Suprapubic skin (tissue), 4 donors: Measurements from ENCODE around the gene ERCC4.

Experiments used
- CTCF ChIP-seq, 2 donors: fragments of 200-600 bp in 1 of 2; fragments of 450-650 bp in 1 of 2; sonication (generic) in 1 of 2; IDR thresholded peaks; one replicate each; pipeline ENCODE4 v1.5.1; 2016 to 2019; ENCODE audit warnings: antibody characterized with exemption in 2 of 2, mild to moderate bottlenecking in 1 of 2, moderate library complexity in 1 of 2
- EP300 ChIP-seq: sonication (generic); formaldehyde crosslinking; IDR thresholded peaks from one replicate; pipeline ENCODE4 v1.6.1; 2017; ENCODE audit warnings: antibody characterized with exemption
- POLR2A ChIP-seq, 2 donors: fragments of 450-650 bp; IDR thresholded peaks; one replicate each; pipeline ENCODE4 v1.6.1; 2017; ENCODE audit warnings: antibody characterized with exemption in 2 of 2, mild to moderate bottlenecking in 2 of 2, moderate library complexity in 2 of 2
- POLR2AphosphoS5 ChIP-seq, 3 donors: sonication (generic); formaldehyde crosslinking; IDR thresholded peaks; one replicate each; pipeline ENCODE4 v1.6.1; 2017; ENCODE audit warnings: antibody characterized with exemption in 3 of 3

GRCh38 chr16:13909872-13910303 is 10.1 kb upstream of the ERCC4 start:
- no peak for TF ChIP-seq CTCF (IDR thresholded peaks at IDR 0.05)
- TF ChIP-seq POLR2A (IDR thresholded peaks at IDR 0.05), result no peak
- TF ChIP-seq POLR2AphosphoS5 (IDR thresholded peaks at IDR 0.05), result no peak
- no peak for TF ChIP-seq EP300
